ENCODE data around the gene KCNS3.

GRCh38 chr2:17839959-17840358 is 38.5 kb upstream of the KCNS3 start:
- no peak for TF ChIP-seq CTCF (IDR thresholded peaks at IDR 0.05)
- TF ChIP-seq POLR2A (IDR thresholded peaks at IDR 0.05): no peak

Measured in suprapubic skin (tissue), 3 donors.